ENCODE results near the gene RETN.

DNA sequence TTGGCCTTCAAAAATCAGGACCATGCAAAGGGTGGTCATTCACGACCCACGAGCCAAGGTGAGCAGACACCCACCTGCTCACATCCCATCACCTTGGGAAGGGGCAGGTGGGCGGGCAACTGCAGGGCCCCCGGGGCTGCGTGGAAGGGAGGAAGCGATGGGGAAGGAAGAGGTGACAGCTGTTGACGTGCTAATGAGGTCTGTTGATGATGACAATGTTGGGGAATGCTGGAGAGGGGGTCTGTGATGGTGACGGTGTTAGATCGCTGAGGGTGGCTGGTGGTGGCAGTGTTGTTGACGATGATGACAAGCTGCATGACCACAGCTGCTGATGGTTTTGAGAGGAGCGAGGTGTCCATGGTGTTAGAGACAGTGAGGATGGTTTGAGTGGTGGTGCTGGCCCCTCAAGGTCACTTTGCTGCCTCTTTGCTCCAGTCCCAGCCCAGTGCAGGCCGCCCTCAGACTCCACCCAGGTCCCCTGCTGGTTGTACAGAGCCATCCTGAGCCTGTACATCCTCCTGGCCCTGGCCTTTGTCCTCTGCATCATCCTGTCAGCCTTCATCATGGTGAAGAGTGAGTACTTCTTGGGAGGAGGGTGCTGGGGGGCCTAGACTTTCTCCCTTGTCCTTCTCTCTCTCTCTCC, 8.9 kb downstream of the RETN start:
- TF ChIP-seq, protein P1, sequence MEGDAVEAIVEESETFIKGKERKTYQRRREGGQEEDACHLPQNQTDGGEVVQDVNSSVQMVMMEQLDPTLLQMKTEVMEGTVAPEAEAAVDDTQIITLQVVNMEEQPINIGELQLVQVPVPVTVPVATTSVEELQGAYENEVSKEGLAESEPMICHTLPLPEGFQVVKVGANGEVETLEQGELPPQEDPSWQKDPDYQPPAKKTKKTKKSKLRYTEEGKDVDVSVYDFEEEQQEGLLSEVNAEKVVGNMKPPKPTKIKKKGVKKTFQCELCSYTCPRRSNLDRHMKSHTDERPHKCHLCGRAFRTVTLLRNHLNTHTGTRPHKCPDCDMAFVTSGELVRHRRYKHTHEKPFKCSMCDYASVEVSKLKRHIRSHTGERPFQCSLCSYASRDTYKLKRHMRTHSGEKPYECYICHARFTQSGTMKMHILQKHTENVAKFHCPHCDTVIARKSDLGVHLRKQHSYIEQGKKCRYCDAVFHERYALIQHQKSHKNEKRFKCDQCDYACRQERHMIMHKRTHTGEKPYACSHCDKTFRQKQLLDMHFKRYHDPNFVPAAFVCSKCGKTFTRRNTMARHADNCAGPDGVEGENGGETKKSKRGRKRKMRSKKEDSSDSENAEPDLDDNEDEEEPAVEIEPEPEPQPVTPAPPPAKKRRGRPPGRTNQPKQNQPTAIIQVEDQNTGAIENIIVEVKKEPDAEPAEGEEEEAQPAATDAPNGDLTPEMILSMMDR (IDR thresholded peaks at IDR 0.05) = no peak
- no peak for TF ChIP-seq POLR2A (IDR thresholded peaks at IDR 0.05)
